ENCODE measurements around the gene THOC1. TPM values are rescaled to one million over a fixed set of nuclear protein-coding genes. Genes with fewer than 3 reads are reported as not detected.

The THOC1 gene
- polyA plus RNA-seq, 1 of the 3 experiments (the other 2 are of a cell fraction), result 12.3 TPM

- no peaks in the 10 kb centered on the region for H3K9me3 ChIP-seq
- DNase-seq, result no peak
- H2AFZ ChIP-seq (ENCODE audit: low read depth), result no peak overlapping the region
- H3K4me3 ChIP-seq (ENCODE audit: low read depth in 2 of 2, low read length in 1 of 2), result no peak overlapping the region
- H3K4me2 ChIP-seq, result no peak overlapping the region
- CTCF ChIA-PET, result no interaction called here
- POLR2A ChIA-PET, result no interaction called here
- H3K27ac ChIP-seq (ENCODE audit: low read depth in 2 of 2, low read length in 1 of 2), result no peak overlapping the region
- no peaks in the 10 kb centered on the region for H3K27me3 ChIP-seq (ENCODE audit: insufficient read depth)
- H3K4me1 ChIP-seq (ENCODE audit: control insufficient read depth in 1 of 2, insufficient read depth in 2 of 2, low read depth in 1 of 2, low read length in 1 of 2), result no peaks in the 10 kb centered on the region
- 95% methylated on average over 1 of the region's 1 CpG for WGBS (ENCODE audit: low lambda C conversion rate)
- H4K20me1 ChIP-seq (ENCODE audit: insufficient read depth), result no peaks in the 10 kb centered on the region
- H3K9me2 ChIP-seq, result no peaks in the 10 kb centered on the region
- H3F3A ChIP-seq (replicated peaks; ENCODE audit: insufficient read depth), result peaks cover 3% of the 10 kb centered on the region
- no peak for TF ChIP-seq POLR2AphosphoS5 (IDR thresholded peaks at IDR 0.05; ENCODE audit: low read depth, low read length)
- TF ChIP-seq TCF12 (IDR thresholded peaks at IDR 0.05), result peak; percentile 45; the same call in 1 of the 2 replicates
- H3K9ac ChIP-seq, result no peak overlapping the region
- H3K36me3 ChIP-seq (replicated peaks in 1 of 2; ENCODE audit: control insufficient read depth in 1 of 2, insufficient read depth in 2 of 2, low read length in 1 of 2), result peaks cover 28 to 38% of the 10 kb centered on the region in 2 experiments
- H3K79me2 ChIP-seq (ENCODE audit: insufficient read depth), result no peaks in the 10 kb centered on the region
Observed at GRCh38 chr18:228586-228985, 39.3 kb downstream of the THOC1 start.

- DNase-seq, result no peak
- H3K9ac ChIP-seq, result no peak overlapping the region
- ChIA-PET CTCF (interaction anchor here (1.5 kb wide), 1 partner anchor 40 kb away, joined by 3 read pairs; the partner anchor contains the start of gene THOC1), POLR2A (no interaction called here)
- no peaks in the 10 kb centered on the region for H3K4me1 ChIP-seq (ENCODE audit: control insufficient read depth in 1 of 2, insufficient read depth in 2 of 2, low read depth in 1 of 2, low read length in 1 of 2)
- 90% methylated on average over 4 of the region's 4 CpGs for WGBS (ENCODE audit: low lambda C conversion rate)
- H3K27ac ChIP-seq (ENCODE audit: low read depth in 2 of 2, low read length in 1 of 2), result no peak overlapping the region
- no peaks in the 10 kb centered on the region for H3K27me3 ChIP-seq (ENCODE audit: insufficient read depth)
- H3K9me3 ChIP-seq, result no peaks in the 10 kb centered on the region
- H3K4me2 ChIP-seq, result no peak overlapping the region
- no peak overlapping the region for H2AFZ ChIP-seq (ENCODE audit: low read depth)
- H4K20me1 ChIP-seq (ENCODE audit: insufficient read depth), result no peaks in the 10 kb centered on the region
- TF ChIP-seq EP300 (IDR thresholded peaks at IDR 0.05; ENCODE audit: borderline replicate concordance in 1 of 2, low read depth in 1 of 2, low read length in 1 of 2) (no peak), TEAD4 (IDR thresholded peaks at IDR 0.05; ENCODE audit: borderline replicate concordance, insufficient read depth) (no peak), FOXM1 (IDR thresholded peaks at IDR 0.05; ENCODE audit: low read depth) (no peak), MAX (IDR thresholded peaks at IDR 0.05; ENCODE audit: low read depth) (no peak), SIN3A (IDR thresholded peaks at IDR 0.05; ENCODE audit: borderline replicate concordance, low read depth, low read length) (no peak), PBX3 (IDR thresholded peaks at IDR 0.05) (no peak), CTCF (IDR thresholded peaks at IDR 0.05) (no peak), GATA2 (CRISPR knock-in tag; IDR thresholded peaks at IDR 0.05) (no peak), POLR2AphosphoS5 (IDR thresholded peaks at IDR 0.05; ENCODE audit: low read depth, low read length) (no peak), MXI1 (IDR thresholded peaks at IDR 0.05; ENCODE audit: low read depth, low read length) (no peak), RXRA (IDR thresholded peaks at IDR 0.05; ENCODE audit: borderline replicate concordance, low read depth) (no peak), RAD21 (IDR thresholded peaks at IDR 0.05; ENCODE audit: low read length) (no peak), RFX5 (IDR thresholded peaks at IDR 0.05; ENCODE audit: low read length) (no peak), USF1 (IDR thresholded peaks at IDR 0.05; ENCODE audit: borderline replicate concordance, low read depth) (no peak), RCOR1 (IDR thresholded peaks at IDR 0.05; ENCODE audit: low read length) (no peak), JUND (IDR thresholded peaks at IDR 0.05) (no peak), TCF12 (IDR thresholded peaks at IDR 0.05) (no peak), USF2 (IDR thresholded peaks at IDR 0.05; ENCODE audit: borderline replicate concordance, low read depth, low read length) (no peak), REST (IDR thresholded peaks at IDR 0.05; ENCODE audit: low read depth, low read length) (no peak), TAF1 (IDR thresholded peaks at IDR 0.05; ENCODE audit: borderline replicate concordance, low read depth, low read length) (no peak)
- H3K36me3 ChIP-seq (replicated peaks in 1 of 2; ENCODE audit: control insufficient read depth in 1 of 2, insufficient read depth in 2 of 2, low read length in 1 of 2), result peaks cover 34 to 39% of the 10 kb centered on the region in 2 experiments
- no peaks in the 10 kb centered on the region for H3K79me2 ChIP-seq (ENCODE audit: insufficient read depth)
- peaks cover 5% of the 10 kb centered on the region for H3F3A ChIP-seq (replicated peaks; ENCODE audit: insufficient read depth)
- no peak overlapping the region for H3K4me3 ChIP-seq (ENCODE audit: low read depth in 2 of 2, low read length in 1 of 2)
- H3K9me2 ChIP-seq, result no peaks in the 10 kb centered on the region
Observed at GRCh38 chr18:227902-228301, 39.9 kb downstream of the THOC1 start.
